Measurements from ENCODE around the gene RHBDD1.

RHBDD1 gene

DNA sequence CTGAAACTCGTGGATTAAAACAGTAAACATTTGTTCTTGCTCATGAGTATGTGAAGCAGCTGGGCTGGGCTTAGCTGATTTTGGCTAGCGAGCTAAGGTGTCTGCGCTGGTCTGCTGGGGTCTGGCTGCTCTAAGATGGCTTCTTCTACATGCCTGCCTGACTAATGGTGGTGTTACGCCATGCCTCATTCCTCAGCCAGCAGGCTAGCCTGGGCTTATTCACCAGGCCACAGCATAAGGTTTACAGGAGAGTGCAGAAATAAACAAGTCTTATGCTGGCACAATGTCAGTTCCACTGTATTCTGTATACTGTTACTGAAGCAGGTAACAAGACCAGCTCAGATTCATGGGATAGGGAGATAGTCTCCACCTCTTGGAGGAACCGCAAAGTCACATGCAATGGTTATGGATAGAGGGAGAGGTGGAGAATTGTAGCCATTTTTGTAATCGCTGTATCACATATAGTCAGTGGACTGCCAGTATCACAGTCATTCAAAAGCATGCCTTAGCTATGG is 80.0 kb downstream of the RHBDD1 start:
- no peak for DNase-seq
- TF ChIP-seq GATA1 (IDR thresholded peaks at IDR 0.05; ENCODE audit: low read depth, low read length) (no peak), POLR2A (IDR thresholded peaks at IDR 0.05; ENCODE audit: low read length) (no peak)

DNA sequence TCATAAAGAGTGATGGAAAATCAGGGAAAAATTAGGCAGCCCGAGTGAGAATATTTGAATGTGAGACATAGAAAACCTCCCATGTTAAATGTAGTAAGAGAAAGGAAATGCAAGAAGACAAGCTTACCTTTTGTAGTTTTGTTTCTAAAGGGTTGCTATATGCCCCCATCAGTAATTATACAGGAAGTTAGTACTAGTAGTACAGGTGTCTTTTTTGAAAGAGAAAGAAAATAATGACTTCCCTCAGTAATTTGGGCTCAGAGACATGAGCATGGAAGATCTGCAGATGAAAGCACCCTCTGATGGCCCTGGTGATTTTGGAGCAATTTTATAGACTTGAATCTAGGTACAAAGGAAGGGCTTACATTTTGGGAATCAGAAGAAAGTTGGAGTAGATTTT is 80.8 kb downstream of the RHBDD1 start:
- TF ChIP-seq GATA1 (IDR thresholded peaks at IDR 0.05; ENCODE audit: low read depth, low read length) (no peak), POLR2A (IDR thresholded peaks at IDR 0.05; ENCODE audit: low read length) (no peak)
- DNase-seq: no peak

DNA sequence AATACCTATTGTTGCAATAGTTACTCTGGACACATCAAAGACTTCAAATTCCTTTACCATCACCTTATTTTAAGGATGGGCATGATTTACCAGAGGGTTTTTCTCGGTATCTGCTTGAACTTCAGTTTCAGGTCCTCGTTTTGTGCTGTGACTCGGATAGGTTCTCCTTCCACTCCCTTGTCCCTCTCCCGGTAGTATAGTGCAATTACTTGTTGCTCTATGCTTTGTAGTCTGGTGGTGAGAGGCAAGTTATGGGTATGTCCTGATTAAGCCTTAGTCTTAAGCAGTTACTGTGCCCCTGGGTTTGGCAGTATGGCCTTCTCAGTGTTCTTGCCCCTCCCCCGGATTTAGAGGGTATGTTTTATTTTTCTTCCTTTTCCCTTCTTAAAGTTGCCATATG is 96.6 kb downstream of the RHBDD1 start:
- TF ChIP-seq GATA1 (IDR thresholded peaks at IDR 0.05; ENCODE audit: low read depth, low read length): no peak
- no peak for DNase-seq

DNA sequence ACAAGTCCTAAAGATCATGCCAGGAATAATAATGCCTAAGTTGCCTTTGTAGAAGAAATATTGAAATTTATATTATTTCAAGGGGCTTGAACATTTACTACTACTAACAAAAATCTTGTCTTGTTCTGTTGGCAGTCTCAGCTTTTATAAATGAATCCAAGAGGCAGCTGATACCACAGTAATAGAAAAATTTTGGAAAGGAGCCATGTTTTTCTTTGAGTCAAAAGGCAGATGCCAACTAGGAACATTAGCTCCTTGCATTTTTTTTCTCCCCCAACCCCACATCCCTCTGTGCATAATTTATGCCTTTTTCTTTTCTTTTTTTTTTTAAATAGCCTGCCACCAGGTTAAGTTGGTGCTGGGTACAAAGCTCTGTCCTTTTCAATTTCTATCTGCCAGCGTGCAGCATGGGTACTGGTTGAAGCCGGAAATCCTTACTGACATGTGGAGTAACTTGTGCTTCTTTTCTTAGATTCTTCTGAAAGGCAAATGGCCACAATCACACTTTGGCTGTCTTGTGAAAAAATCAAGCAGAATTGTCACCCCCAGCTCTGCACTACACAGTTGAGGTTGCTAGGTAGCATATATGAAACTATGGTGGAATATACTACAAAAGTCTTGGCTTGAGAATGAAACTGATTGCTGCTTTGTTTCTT is 98.8 kb downstream of the RHBDD1 start:
- no peak for TF ChIP-seq GATA1 (IDR thresholded peaks at IDR 0.05; ENCODE audit: low read depth, low read length)
- TF ChIP-seq POLR2A (IDR thresholded peaks at IDR 0.05; ENCODE audit: low read length): no peak
- DNase-seq: no peak

DNA sequence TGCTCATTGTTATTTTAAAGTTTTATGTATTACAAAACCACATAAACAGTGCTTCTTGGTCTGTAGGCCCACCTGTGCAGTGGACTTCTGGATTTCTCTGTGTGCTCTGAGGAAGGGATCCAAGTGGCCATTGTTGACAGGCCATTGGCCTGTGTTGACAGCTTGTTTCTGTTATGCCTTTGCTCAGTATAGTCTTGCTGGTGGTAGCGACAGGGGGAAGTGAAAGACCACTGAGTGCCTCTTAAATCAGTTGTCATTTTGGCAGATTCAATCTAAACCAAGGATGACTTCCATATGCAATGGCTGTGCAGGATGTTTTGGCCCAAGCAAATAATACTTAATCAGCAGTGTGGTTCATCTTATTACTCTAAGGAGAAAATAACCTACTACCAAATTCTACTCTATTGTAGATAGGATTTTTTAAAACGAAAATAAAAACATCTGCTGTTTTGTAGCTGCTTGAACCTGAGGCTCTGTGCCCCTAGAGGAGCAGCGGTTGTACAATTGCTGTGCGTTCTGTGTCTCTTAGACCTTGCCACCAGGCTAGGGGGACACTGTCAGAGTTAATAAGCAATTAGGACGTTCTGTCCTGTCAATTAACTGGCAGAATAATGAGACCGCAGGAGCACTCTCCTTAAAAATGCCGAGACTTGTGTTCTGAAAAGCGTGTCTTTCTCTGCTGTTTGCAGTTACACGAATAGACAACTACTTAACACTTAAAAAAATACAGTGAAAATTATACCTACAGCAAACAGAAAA is 108.2 kb downstream of the RHBDD1 start:
- no peak for DNase-seq
- TF ChIP-seq GATA1 (IDR thresholded peaks at IDR 0.05; ENCODE audit: low read depth, low read length) (no peak), POLR2A (IDR thresholded peaks at IDR 0.05; ENCODE audit: low read length) (no peak)

DNA sequence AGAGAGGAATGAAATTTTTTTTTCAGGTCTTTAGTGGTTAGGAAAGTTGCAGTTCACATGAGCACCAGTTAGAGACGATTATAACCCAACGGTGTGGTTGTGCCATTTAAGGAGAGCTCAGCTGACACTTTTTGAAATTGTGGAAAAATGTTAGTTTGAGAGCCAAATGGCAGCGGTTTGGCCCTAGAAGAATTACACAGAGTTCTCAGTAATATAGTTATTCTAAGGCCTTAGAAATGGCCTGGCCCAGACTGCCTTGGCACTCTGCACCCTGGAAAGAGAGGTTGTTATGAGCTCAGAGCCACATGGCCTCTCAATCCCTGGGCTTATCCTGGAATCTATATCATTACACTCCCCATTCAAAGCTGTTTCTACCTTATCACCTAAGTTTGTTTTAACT is 117.4 kb downstream of the RHBDD1 start:
- no peak for TF ChIP-seq POLR2A (IDR thresholded peaks at IDR 0.05; ENCODE audit: low read length)
- no peak for TF ChIP-seq GATA1 (IDR thresholded peaks at IDR 0.05; ENCODE audit: low read depth, low read length)
- DNase-seq: no peak

DNA sequence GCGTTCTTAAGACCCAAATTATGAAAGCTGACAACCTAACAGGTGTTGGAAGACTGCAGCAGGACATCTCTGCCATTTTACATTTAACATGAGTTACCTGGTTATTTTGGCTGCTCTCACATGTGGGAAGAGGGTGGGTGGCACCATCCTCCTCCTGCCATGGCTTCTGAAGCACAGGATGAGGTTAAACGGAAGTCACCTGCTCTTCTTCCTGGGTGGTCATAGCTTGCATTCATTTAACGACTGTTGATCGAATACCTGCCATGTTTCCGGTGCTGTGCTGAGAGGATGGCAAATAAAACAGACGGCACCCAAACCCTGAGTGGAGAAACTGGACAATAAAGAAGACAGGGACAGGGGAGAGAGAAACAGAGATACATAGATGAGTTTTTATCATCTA is 118.0 kb downstream of the RHBDD1 start:
- DNase-seq: no peak
- TF ChIP-seq POLR2A (IDR thresholded peaks at IDR 0.05; ENCODE audit: low read length) (no peak), GATA1 (IDR thresholded peaks at IDR 0.05; ENCODE audit: low read depth, low read length) (no peak)

DNA sequence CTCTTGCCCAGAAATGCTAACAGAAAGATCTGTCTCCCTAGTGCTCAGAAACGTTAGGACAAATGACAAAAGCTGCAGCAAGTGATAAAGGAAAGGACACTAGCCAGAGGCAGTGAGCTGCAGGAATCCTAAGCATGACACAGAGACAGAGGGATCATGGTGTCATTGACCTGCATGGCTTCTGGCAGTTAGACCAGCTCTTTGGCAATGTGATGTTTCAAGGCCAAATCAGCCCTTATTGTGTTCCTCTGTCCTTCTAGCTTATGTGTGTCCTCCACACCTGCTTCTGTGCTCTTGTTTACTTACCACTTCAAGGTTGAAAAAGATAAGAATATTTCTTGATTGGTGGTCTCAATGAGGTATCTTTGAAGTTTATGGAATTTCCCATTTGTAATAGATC is 120.8 kb downstream of the RHBDD1 start:
- TF ChIP-seq GATA1 (IDR thresholded peaks at IDR 0.05; ENCODE audit: low read depth, low read length): no peak
- TF ChIP-seq POLR2A (IDR thresholded peaks at IDR 0.05; ENCODE audit: low read length): no peak
- DNase-seq: peak in 1 of 2 experiments; percentile 26

DNA sequence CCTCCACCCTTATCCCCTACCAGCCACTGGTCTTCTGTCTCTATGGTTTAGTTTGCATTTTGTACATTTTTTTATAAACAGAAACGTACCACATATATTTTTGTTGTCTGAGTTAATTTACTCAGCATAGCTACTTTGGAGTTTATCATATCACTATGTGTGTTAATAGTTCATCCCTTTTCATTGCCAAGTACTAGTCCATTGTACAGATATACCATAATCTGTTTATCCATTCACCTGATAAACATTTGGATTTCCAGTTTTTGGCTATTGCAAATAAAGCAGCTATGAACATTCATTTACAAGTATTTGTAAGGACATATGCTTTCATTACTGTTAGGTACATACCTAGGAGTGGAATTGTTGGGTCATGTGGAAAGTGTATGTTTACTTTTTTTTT is 123.6 kb downstream of the RHBDD1 start:
- DNase-seq: no peak
- no peak for TF ChIP-seq GATA1 (IDR thresholded peaks at IDR 0.05; ENCODE audit: low read depth, low read length)
- no peak for TF ChIP-seq POLR2A (IDR thresholded peaks at IDR 0.05; ENCODE audit: low read length)

DNA sequence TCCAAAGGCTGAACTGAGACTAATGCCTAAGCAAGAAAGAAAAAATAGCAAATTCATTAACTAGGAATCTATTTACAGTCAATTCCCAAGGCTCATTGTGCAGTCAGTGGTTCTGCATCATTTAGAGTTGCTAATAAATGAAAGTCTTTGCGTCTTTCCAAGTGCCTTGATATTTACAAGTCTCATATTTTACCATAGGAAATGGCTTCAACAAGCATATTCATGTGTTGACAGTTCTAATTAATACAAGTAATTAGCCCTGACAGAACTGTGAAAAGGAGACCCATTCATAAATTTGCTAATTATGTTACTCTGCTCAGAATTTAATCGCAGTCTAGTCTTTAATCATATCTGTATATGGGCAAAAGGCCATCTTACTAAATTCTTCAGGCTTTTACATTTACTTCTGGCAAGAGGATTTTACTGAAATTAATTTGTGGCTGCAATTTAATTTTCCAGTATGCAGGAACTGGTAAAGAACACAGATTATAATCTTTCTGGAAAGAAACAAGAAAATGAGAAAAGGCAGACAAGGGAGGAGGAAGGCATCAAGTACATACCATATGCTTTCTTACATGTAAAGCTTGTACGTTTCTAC is 126.4 kb downstream of the RHBDD1 start:
- TF ChIP-seq GATA1 (IDR thresholded peaks at IDR 0.05; ENCODE audit: low read depth, low read length) (no peak), POLR2A (IDR thresholded peaks at IDR 0.05; ENCODE audit: low read length) (no peak)
- DNase-seq: no peak

DNA sequence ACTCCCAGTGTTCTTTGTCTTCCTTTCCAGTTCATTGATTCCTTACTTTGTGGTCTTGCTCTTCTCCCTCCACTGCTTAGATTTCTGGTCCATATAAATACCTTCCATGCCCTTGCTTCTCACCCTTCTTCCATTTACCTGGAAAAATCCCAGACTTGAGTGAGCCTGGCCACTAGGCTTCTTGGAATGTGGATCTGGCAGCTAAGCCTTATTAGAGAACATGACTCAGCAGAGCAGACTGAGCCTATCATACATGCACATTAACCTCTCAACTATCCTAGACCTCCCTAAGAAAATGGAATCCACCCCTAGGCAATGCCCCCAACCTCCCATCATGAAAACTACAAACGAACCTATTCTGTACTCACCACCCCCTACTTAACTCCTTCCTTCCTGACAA is 127.7 kb downstream of the RHBDD1 start:
- peak in 1 of 2 experiments; percentile 26 for DNase-seq
- no peak for TF ChIP-seq POLR2A (IDR thresholded peaks at IDR 0.05; ENCODE audit: low read length)
- no peak for TF ChIP-seq GATA1 (IDR thresholded peaks at IDR 0.05; ENCODE audit: low read depth, low read length)

DNA sequence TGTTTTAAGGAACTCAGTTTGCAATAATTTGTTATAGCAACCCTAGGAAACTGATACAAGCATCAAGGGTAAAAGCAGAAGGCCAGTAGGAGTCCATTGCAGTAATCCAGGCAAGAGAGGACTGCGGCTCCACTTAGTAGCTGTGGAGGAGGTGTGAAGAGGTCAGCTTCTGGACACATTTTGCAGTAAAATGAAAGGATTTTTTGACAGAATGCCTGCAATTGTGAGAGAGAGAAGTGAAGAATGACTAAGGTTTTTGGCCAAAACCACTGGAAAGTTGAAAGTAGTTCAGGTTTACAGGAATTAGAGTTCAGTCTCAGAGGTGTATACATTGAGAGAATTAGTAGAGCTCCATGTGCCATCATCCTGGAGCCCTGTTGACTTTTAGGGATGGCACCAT is 129.5 kb downstream of the RHBDD1 start:
- DNase-seq: no peak
- TF ChIP-seq POLR2A (IDR thresholded peaks at IDR 0.05; ENCODE audit: low read length): no peak
- no peak for TF ChIP-seq GATA1 (IDR thresholded peaks at IDR 0.05; ENCODE audit: low read depth, low read length)

DNA sequence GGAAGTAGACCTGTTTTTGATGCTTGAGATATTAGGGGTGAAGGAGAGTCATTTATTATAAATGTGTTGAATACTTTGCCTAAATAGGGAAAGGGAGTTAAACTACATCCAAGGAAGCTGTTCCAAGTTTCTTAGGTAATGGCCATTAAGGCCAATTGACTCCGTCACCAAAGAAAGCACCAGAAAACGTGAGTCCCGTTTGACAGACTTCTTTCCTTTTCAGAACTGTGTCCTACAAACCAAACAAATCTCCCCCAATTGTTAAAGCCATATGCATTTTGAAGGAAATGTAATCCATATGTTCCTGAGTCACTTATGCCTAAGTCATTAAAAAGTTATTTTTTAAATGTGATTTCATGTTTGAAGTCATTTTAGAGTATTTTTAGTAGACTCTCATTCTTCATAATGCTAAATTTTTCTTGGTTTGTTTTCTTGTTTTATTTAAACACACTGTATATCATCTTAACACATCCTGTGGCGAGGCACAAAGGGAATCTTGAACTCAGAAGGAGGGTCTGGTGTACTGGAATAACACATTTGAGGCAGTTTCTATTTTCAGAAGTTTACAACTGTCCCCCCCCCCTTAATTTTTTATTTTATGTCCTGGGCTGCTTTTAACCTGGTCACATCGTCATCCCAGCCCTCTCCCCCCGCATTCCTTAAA is 133.7 kb downstream of the RHBDD1 start:
- TF ChIP-seq GATA1 (IDR thresholded peaks at IDR 0.05; ENCODE audit: low read depth, low read length): no peak
- no peak for TF ChIP-seq POLR2A (IDR thresholded peaks at IDR 0.05; ENCODE audit: low read length)
- DNase-seq: no peak

DNA sequence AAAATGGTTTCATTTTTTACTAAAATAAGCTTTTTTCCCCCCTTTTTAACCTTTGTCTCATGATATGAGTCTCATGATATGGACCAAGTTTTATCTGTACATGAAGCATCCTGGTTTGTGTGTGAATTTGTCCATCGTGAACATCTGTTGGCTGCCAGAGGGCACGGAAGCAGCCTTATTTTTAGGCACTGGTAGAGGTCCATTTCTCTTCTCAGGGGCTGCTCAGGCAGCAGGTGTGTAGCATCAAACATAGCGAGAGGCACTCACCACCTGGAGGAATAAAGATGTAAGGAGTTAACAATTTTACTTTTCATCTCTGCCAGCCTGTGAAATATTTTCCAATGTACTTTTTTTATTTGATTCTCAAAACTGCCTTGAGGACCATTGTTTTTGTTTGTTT is 134.5 kb downstream of the RHBDD1 start:
- TF ChIP-seq GATA1 (IDR thresholded peaks at IDR 0.05; ENCODE audit: low read depth, low read length): no peak
- TF ChIP-seq POLR2A (IDR thresholded peaks at IDR 0.05; ENCODE audit: low read length): no peak
- DNase-seq: no peak

All from erythroblast (primary cell).